GM19240 (cell line): ENCODE results near the gene TOR1AIP2.
"Not testable (repeated sequence)": the region's sequence is repeated elsewhere in the genome, so short reads cannot be mapped to it uniquely, and the experiment has no call there.

Source experiments
- DNase-seq: peaks from one replicate; pipeline ENCODE4 v3.0.0; 2011; ENCODE audit warnings: low spot score; ENCODE audit not compliant: insufficient read length

TOR1AIP2 gene

DNA sequence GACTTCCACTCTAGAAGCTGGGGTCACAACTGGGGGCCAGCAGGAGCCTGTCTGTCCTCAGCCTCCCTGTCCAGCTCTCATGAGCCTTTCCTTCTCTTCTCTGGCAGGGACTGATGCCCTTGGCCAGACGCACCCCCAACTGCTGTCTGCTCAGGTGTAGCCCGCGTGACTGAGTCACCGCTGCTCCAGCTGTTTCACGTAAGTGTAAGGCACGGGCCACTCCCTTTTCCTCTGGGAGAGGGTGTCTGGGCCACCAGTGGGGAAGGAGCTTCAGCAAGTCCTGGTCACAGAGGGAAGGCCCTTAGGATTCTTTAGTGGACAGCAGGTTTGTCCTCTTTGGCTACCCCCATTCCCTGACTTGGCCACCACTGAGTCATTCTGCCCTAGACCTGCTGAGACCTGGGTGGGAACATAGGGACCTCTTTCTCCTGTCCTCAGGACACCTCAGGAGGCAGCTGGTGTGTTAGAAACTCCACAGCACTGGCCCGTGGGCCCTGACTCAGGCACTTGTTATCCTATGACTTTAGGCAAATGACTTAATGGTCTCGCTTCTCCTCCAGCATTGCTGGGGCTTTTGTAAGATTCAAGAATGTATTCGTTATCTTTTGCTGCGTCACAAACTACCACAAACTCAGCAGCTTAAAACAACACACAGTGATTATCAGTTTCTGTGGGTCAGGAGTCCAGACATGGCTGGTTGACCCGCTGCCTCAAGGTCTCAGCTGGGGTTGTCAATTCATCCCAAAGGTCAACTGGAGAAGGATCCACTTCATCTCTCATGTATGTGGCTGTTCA, 69.7 kb downstream of the TOR1AIP2 start:
- DNase-seq: no peak

DNA sequence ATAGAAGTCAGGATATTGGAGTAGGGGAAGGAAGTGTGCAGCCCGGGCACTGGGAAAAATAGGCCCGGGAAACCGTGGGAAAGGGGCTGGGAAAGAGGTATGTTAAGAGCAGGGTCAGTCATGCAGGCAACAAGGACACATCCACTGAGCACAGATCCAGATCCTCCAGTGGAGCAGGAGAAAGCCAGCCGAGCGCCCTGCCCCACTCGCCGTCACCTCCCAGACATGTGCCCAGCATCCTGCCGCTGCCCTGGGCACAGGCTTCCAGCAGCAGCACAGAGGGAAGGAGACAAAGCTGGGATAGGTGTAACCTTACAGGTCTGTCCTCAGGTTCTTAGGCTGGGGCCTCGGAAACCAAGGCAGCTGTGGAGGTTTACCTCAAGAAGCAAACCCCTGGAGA, 70.3 kb downstream of the TOR1AIP2 start:
- DNase-seq: no peak

- no peak for DNase-seq
These were observed 71.3 kb downstream of the TOR1AIP2 start for GRCh38 chr1:179806333-179806732.

DNA sequence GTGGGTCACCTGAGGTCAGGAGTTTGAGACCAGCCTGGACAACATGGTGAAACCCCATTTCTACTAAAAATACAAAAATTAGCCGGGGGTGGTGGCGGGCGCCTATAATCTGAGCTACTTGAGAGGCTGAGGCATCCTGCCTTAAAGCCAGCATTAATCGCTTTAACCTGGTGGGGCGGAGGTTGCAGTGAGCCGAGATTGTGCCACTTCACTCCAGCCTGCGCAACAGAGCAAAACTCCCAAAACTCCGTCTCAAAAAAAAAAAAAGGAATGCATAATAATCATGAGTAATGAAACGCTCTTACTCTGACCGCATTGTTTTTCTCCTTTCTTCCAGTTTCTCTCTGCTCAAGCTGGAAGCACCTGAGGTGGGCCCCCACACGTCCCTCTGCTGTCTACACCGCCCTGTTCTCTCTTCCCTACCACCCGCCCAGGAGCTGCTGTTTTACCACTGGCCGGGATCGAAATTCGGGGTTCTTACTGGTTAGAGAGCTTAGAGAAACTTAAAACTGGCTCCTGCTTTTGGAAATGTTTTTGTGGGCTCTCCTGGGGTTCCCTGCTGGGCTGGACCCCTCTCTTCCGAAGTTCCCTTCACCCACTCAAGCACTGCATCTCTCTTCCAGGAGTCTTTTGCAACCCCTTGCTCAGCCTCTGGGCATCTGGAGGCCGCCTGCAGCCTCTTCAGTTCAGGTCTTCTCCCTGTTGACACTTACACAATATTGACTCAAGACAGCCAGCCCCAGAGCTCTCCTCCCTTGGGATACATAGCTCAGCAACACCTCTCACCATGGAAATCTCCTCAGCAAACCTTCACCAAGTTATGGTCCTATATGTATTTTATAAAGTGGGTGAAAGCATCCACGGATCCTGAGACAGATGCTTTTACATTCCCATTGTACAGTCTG, 72.1 kb downstream of the TOR1AIP2 start:
- no peak for DNase-seq

- not testable (repeated sequence) for DNase-seq
These were observed 73.2 kb downstream of the TOR1AIP2 start for GRCh38 chr1:179804417-179804816.

GRCh38 chr1:179803918-179804317, 73.7 kb downstream of the TOR1AIP2 start:
- no peak for DNase-seq

DNA sequence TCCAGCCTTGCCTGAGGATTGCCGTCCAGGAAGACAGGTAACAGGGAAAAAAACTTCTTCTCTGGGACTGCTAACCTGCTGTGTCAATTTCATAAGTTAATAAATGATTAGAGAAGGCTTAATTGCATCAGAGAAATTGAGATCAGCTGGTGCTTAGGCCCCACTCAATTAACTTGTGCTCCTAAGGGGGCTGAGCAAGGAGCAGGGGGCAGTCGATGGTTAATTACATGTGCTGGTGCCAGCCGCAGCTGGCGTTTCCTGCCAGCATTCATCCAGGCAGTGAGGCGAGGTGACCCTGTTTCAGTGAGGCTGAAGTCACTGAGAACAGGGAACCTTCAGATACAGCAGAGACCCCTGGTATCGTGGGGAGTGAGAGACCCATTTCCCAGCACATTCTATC, 74.5 kb downstream of the TOR1AIP2 start:
- no peak for DNase-seq

DNA sequence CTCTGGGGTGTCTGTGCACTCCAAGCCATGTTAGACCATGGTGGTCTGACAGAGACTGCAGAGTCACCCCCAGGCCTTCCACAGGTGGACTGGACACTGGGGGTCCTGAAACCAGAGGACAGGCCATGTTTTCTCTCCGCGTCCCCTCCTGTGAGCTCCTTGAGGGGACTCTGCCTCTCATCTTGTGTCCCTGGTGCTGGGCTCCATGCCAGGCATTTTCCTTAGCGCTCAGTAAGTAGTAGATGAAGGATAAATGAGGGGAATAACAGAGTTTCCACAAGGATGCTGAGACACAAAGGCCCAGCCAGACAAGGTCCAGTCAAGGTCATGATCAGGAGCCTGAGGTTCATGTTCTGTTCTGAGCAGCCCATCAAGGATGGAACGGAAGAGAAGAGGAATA, 77.1 kb downstream of the TOR1AIP2 start:
- DNase-seq: no peak

- no peak for DNase-seq
These were observed 78.6 kb downstream of the TOR1AIP2 start for GRCh38 chr1:179798864-179799516.

DNA sequence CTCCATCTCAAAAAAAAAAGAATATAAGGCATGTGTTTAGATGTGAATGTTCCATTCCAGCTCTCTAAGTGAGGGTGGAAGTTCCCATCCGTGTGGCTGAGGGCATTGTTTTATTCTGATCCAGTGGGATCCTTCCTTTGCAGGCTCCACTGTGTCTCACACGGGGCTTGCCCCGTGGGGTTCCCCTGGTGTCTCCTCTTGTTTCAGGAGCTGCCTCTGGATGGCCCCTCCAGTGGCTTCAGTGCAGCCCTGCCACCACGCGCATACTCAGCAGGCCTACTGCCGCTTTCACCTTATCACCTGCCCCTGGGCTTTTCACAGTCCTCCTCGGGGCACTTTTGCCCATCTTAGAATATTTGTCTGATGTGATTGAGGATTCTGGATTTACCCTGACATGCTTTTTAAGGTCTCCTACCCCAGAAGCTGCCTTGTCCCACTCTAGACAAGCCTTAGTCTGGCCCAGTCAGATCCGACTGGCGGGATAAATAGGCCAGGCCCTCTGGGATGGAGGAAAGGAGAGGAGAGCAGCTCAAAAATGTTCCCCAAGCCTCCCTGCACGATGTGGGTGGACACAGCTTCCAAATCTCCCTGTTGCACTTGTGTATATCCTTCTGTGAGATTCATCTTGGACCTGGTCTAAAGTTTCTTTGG, 79.3 kb downstream of the TOR1AIP2 start:
- DNase-seq: no peak

- DNase-seq: no peak
These were observed 82.9 kb downstream of the TOR1AIP2 start for GRCh38 chr1:179794669-179795068.

DNA sequence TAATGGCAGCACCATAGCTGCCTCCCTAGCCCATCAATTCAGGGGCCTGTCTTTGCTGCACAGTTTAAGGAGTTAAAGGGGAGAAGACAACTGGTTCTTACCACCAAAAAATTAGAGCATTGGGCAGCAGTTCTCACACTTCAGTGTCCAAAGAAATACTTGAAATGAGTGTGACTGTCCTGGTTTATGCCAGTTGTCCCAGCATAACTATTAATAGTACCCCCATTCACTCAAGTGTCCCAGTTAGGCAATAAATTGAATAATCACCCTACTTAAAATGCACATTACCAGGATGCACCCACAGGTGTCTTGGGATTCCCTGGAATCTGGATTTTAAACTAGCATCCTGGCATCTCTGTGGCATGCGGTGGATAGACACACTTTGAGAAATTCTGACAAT, 83.5 kb downstream of the TOR1AIP2 start:
- DNase-seq: no peak

GRCh38 chr1:179793281-179793680, 84.3 kb downstream of the TOR1AIP2 start:
- no peak for DNase-seq
